HCEC 1CT (cell line): ENCODE data around the gene MARCHF3.
"Not testable (repeated sequence)": the region's sequence is repeated elsewhere in the genome, so short reads cannot be mapped to it uniquely, and the experiment has no call there.

Experiments used
- DNase-seq: peaks from one replicate; pipeline ENCODE4 v3.0.0-alpha.2; 2017

MARCHF3 gene

GRCh38 chr5:127030259-127031146 lies at the start of gene MARCHF3:
Gene MARCHF3, minus strand, starts transcription at chr5:127030558. Its CDS starts 112,387 bp downstream, at chr5:126918171.
- DNase-seq: peak; percentile 96

DNA sequence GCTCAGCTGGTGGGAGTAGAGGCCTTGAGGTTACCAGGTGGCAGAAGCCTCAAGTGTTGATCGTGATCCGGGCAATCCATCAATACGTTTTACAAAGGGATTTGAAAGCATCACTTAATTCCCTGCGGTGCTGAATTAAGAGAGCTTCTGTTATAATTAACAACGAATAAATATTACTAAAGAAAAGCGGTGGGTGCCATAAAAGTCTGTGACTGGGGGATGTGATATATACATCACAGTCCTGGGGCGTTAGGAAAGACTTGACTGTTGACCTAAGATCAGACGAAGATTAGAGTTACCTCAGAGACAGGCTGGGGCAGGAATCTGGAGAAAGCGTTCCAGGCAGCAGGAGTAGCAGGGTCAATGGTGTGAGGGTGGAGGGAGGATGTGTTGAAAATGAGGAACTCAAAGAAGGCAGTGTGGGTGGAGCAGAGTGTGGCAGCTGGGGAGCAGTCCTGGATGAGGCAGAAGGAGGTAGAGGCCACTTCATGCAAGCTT lies 49.7 kb upstream of the MARCHF3 start:
- DNase-seq: no peak

- no peak for DNase-seq
Measured at GRCh38 chr5:127077366-127077765, 47.0 kb upstream of the MARCHF3 start.

DNA sequence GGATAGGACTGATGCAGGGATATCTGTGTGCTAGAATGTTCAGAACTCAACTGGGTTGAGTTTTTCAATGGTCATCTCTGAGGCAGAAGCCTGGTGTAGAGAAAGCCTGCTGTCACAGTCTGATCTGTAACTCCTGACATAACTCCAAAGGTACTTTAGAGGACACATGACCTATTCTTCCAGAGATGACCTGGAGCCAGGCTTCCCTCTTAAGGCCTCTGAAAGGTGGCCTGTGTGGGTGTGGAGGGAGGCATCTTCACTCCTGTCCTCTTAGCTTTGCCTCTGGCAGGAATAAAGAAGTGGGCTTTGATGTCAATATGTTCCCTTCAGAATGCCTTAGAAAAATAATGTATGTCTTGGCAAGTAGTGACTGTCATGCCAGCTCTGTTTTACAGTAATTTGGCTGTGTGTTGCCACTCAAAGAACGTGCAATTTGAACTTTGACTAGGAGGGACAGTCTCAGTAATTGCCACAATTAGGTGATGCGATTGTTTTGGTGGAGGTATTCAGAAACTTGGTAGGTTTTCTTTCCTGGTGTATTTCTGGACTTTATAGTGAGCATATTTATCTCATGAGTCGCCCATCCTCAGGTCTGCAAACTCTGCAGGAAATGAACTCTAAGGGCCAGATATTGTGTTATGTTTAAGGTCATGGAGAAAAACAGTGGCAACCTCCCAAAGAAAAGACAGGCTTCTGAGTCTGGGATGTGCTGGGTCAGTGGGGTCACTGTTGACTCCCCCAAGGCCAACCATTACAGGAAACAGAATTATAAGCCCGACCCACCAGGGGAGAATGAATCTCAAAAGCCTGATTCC lies 46.2 kb upstream of the MARCHF3 start:
- DNase-seq: peak; percentile 58

DNA sequence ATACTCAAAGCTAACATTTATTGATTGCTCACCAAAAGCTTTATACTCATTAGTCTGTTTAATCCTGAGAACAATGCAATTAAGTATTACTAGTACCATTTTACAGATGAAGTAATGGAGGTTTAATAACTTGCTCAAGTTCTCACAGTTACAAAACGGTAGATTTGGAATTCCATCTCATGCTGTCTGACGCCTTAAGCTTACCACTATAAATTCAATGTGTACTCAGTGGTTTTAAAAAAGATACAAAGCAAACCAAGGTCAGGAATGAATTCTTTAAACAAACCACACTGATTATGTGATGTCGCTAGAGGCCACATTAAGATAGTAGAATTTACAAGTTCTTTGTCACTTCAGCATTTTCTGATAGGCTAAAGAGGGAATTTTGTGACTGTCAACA lies 44.1 kb upstream of the MARCHF3 start:
- no peak for DNase-seq

GRCh38 chr5:127072861-127073846 lies 42.8 kb upstream of the MARCHF3 start, which contains the start of gene C5orf63:
Gene C5orf63, minus strand, starts transcription at chr5:127073502. Its CDS starts 14,507 bp downstream, at chr5:127058995.
- peak; percentile 7 for DNase-seq

DNA sequence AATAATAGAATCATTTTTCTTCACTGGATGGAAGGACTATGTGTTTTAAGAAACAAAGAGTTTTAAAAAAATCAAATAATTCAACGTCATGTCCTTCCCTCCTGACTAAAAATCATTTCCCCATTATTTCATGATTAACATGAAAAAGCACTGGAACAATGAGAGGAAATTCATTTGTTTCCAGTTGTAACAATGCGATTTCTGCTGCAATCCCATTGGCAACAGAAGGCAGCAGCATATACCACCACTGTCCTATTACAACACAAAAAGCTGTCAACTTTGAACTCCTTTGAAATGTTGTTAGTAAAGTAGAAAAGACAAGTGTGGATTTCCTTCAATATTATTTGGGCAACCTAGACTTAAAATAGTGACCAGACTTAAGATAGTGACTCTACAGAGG lies 39.9 kb upstream of the MARCHF3 start:
- DNase-seq: no peak

- DNase-seq: peak; percentile 43
Measured at GRCh38 chr5:127068493-127069214, 38.3 kb upstream of the MARCHF3 start.

GRCh38 chr5:127066721-127067120 lies 36.4 kb upstream of the MARCHF3 start:
- DNase-seq: no peak

GRCh38 chr5:127064253-127064840 lies 34.0 kb upstream of the MARCHF3 start:
- no peak for DNase-seq

DNA sequence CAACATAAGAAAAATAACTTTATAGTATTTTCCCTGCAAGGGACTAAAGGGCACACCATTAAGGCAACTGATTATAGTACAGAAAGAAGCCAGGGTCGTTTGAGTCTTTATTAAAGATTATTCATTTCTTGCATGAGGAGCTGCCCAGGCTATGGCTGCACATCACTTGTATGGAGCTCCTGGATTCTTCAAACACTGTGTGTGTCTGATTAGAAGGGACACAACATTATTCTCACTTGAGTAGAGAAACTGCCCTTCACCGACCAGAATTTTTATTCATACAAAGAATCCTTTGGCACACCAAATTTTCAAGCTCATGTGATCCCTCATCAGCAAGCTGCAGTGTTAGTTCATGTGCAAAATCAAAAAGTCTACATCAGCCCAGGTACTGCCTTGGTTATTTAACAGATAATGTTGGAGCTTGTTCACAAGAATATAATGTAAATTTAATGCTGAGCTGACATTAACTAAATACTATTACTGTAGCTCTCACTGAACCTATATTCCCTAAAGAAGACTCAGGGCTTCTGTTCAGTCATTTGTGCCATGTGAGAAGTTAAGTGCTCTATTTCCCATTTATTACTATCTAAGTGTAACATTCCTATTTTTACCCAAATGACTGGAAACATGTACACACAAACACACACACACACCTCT lies 33.0 kb upstream of the MARCHF3 start:
- no peak for DNase-seq

DNA sequence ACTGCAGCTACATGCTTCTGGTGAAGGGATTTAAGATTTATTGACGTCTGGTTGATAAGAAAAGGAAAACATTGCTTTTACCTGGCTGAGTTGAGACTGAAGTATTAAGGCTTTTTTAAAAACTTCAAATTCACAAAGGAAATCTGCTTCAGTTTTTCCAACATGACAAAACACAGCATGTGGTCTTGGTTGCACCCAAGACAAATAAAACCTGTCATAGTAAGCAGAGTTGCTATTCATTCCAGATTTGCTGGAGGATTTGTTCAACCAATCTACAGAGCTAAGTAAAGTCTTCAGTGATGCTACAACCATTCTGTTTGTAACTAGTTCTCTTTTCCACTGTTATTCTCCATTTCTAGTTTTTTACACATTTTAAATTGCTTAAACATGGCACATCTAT lies 31.6 kb upstream of the MARCHF3 start:
- DNase-seq: no peak

DNA sequence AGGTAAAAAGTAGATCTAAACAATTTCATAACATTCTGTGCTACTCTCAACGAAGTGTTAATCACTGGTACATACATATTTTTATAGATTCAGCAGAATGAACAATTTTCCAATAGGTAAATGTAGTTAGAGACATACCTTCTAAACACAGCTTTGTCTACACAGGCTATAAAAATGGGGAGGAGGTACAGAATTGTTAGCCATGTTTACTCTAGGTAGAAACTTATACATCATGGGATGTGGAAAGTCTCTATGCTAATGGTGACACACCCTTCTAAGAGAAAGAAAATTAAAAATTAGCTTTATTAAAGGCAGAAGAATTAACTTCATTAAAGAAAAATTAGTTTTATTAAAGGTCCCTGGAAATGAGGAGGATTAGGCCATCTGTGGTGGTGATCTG lies 31.2 kb upstream of the MARCHF3 start:
- no peak for DNase-seq

GRCh38 chr5:127060470-127060985 lies 30.2 kb upstream of the MARCHF3 start:
- DNase-seq: no peak

DNA sequence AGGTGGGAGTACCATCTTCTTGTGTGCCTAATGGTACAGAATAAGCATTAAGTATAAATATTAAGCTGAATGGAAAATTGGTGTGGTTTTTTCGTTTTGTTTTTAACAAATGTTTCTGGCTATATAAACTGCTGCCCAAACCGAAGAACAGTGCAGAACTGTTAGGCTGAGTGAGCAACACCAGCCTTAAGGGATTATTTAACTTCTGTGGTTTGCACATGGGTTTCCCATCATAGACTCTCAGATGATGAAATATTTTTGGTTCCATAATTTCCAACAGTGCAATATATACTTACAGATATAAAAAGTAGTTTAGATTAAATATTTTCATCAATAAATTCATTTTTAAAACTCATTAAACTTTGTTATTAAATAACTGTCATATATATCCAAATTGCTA lies 26.5 kb upstream of the MARCHF3 start:
- DNase-seq: no peak

DNA sequence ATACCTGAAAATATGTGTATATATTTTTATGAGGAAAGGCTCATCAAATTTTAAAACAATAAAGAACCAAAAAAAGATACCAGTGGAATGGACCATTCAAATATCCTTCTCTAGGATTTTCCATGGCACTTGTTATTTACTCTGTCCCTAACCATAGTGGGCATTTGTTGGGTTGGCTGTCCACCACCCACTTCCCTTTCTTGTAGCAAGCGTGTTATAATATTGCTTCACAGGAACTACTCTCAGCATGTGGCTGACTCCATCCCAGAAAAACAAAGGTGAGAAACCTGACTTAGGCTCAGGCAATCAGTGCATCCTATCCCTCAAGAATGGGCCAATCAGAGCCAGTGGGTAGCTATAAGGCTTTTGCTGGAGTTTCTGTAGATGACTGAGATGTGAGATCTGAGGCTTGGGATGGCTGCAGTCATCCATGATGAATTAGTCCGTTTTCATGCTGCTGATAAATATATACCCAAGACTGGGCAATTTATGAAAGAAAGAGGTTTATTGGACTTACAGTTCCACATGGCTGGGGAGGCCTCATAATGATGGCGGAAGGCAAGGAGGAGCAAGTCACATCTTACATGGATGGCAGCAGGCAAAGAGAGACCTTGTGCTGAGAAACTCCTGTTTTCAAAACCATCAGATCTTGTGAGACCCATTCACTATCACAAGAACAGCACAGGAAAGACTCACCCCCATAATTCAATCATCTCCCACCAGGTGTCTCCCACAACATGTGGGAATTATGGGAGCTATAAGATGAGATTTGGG lies 25.7 kb upstream of the MARCHF3 start:
- DNase-seq: no peak

GRCh38 chr5:127053551-127053950 lies 23.2 kb upstream of the MARCHF3 start:
- not testable (repeated sequence) for DNase-seq

DNA sequence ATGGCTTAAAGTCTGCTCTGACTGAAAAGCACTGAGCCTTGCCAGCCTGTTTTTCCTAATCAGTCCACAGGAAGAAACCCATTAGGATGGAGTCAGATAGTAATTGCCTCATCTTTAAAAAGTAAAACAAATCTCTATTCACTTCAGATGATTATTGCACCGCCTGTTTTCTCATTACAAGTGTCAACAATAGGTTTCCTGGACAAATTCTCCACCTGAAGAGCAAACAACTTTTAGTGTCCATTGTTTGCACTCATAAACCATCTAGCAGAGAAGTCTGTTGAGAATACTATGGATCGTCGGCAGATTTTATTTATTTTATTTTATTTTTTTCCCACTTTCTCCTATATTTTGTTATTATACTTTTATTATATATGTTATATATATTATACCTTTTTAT lies 22.7 kb upstream of the MARCHF3 start:
- no peak for DNase-seq

DNA sequence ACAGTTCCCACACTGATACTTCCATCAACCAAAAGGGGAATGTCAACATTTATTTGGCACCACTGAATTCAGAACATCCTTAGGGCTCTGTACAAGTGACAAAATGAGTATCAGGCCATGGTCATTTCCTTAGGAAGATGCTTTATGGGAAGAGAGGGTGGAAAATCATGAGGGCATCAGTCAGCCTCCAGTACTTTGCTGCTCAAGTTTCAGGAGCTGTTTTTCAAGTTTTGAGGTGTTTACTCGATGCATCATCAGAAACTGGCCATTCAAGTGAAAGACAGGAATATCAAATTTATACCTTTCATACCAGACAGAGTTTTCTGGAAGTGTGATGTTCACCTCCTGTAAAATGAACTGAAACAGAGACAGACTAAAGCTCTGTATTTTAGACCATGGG lies 21.2 kb upstream of the MARCHF3 start:
- no peak for DNase-seq
